H9 (cell line): ENCODE measurements around the gene COL5A3. TPM values are rescaled to one million over a fixed set of nuclear protein-coding genes. Genes with fewer than 3 reads are reported as not detected.

Experiments used
- DNase-seq: peaks from one replicate; pipeline ENCODE4 v3.0.0-alpha.2; 2017
- H2AFZ ChIP-seq: one replicate; pipeline ENCODE4 v1.6.1; 2013; ENCODE audit warnings: mild to moderate bottlenecking, low read length, control low read depth, moderate library complexity
- H2AK5ac ChIP-seq: 2 replicates; pipeline ENCODE4 v1.6.1; 2013; ENCODE audit warnings: low read length, control low read depth, mixed read lengths; ENCODE audit not compliant: insufficient read length
- H2BK120ac ChIP-seq: one replicate; pipeline ENCODE4 v1.6.1; 2013; ENCODE audit warnings: low read depth, mild to moderate bottlenecking, low read length, control low read depth, inconsistent platforms; ENCODE audit not compliant: poor library complexity, severe bottlenecking
- H2BK12ac ChIP-seq: 2 replicates; pipeline ENCODE4 v1.6.1; 2013; ENCODE audit warnings: low read length, control low read depth, mixed read lengths, low read depth; ENCODE audit not compliant: insufficient read length
- H2BK15ac ChIP-seq: 2 replicates; pipeline ENCODE4 v1.6.1; 2013; ENCODE audit warnings: low read depth, low read length, control low read depth
- H2BK20ac ChIP-seq: one replicate; pipeline ENCODE4 v1.6.1; 2013; ENCODE audit warnings: low read depth, mild to moderate bottlenecking, low read length, control low read depth, inconsistent platforms; ENCODE audit not compliant: poor library complexity, severe bottlenecking
- H2BK5ac ChIP-seq: 2 replicates; pipeline ENCODE4 v1.6.1; 2013; ENCODE audit warnings: low read length, control low read depth, mixed read lengths; ENCODE audit not compliant: insufficient read length
- H3K14ac ChIP-seq: 2 replicates; pipeline ENCODE4 v1.6.1; 2013; ENCODE audit warnings: low read length, control low read depth; ENCODE audit not compliant: insufficient read depth
- H3K18ac ChIP-seq: 2 replicates; pipeline ENCODE4 v1.6.1; 2013; ENCODE audit warnings: low read depth, mild to moderate bottlenecking, mixed read lengths, low read length, control low read depth; ENCODE audit not compliant: insufficient read length
- H3K23ac ChIP-seq: 2 replicates; pipeline ENCODE4 v1.6.1; 2013; ENCODE audit warnings: low read length, control low read depth, mixed read lengths, low read depth; ENCODE audit not compliant: insufficient read length
- H3K23me2 ChIP-seq: 2 replicates; pipeline ENCODE4 v1.6.1; 2013; ENCODE audit warnings: low read depth, mild to moderate bottlenecking, mixed read lengths, low read length, control low read depth; ENCODE audit not compliant: insufficient read length, poor library complexity, severe bottlenecking
- H3K27ac ChIP-seq: 2 replicates; pipeline ENCODE4 v1.5.1; 2013; ENCODE audit warnings: low read length, control low read depth, mixed read lengths, low read depth; ENCODE audit not compliant: insufficient read length
- H3K27me3 ChIP-seq: 2 replicates; pipeline ENCODE4 v1.6.1; 2013; ENCODE audit warnings: low read length, control low read depth, inconsistent platforms; ENCODE audit not compliant: insufficient read depth
- H3K4ac ChIP-seq: 2 replicates; pipeline ENCODE4 v1.6.1; 2013; ENCODE audit warnings: low read depth, mild to moderate bottlenecking, control low read depth, inconsistent platforms, low read length, moderate library complexity
- H3K4me1 ChIP-seq: 2 replicates; pipeline ENCODE4 v1.6.1; 2013; ENCODE audit warnings: low read length, control low read depth, inconsistent platforms; ENCODE audit not compliant: insufficient read depth
- H3K4me2 ChIP-seq: 2 replicates; pipeline ENCODE4 v1.6.1; 2013; ENCODE audit warnings: low read length, control low read depth, mixed read lengths; ENCODE audit not compliant: insufficient read length, insufficient read depth
- H3K56ac ChIP-seq: 2 replicates; pipeline ENCODE4 v1.6.1; 2013; ENCODE audit warnings: low read depth, mild to moderate bottlenecking, mixed read lengths, low read length, control low read depth; ENCODE audit not compliant: insufficient read length
- H3K79me1 ChIP-seq: 2 replicates; pipeline ENCODE4 v1.6.1; 2013; ENCODE audit warnings: low read depth, mild to moderate bottlenecking, moderate library complexity, low read length, control low read depth, inconsistent platforms; ENCODE audit not compliant: insufficient read depth, poor library complexity, severe bottlenecking
- H3K79me2 ChIP-seq: 2 replicates; pipeline ENCODE4 v1.6.1; 2013; ENCODE audit warnings: low read length, control low read depth, inconsistent platforms; ENCODE audit not compliant: insufficient read depth
- H3K9ac ChIP-seq: 2 replicates; pipeline ENCODE4 v1.6.1; 2013; ENCODE audit warnings: low read length, control low read depth, mixed read lengths; ENCODE audit not compliant: insufficient read length; ENCODE audit errors: extremely low read depth
- H3K9me3 ChIP-seq: one replicate; pipeline ENCODE4 v1.6.1; 2013; ENCODE audit warnings: low read depth, low read length, inconsistent platforms; ENCODE audit not compliant: control insufficient read depth
- H3T11ph ChIP-seq: one replicate; pipeline ENCODE4 v1.6.1; 2013; ENCODE audit warnings: mild to moderate bottlenecking, low read length, control low read depth, inconsistent platforms
- H4K20me1 ChIP-seq: one replicate; pipeline ENCODE4 v1.6.1; 2013; ENCODE audit not compliant: control insufficient read depth, insufficient read length, insufficient read depth
- H4K5ac ChIP-seq: 2 replicates; pipeline ENCODE4 v1.6.1; 2013; ENCODE audit warnings: low read depth, mild to moderate bottlenecking, mixed read lengths, low read length, control low read depth; ENCODE audit not compliant: insufficient read length
- H4K8ac ChIP-seq: replicated peaks from 2 replicates; pipeline ENCODE4 v1.6.1; 2013; ENCODE audit warnings: low read length, control low read depth, mixed read lengths, low read depth; ENCODE audit not compliant: insufficient read length
- H4K91ac ChIP-seq: 2 replicates; pipeline ENCODE4 v1.6.1; 2013; ENCODE audit warnings: low read depth, mild to moderate bottlenecking, moderate library complexity, mixed read lengths, low read length, control low read depth; ENCODE audit not compliant: insufficient read length
- H3K27ac Mint-ChIP-seq, 3 experiments: 2 replicates in 2 of 3; 3 replicates in 1 of 3; pipeline ENCODE4 v1.8.0; 2020 to 2021; ENCODE audit warnings: mixed read lengths in 3 of 3, mild to moderate bottlenecking in 1 of 3, moderate library complexity in 1 of 3
- H3K27me3 Mint-ChIP-seq: 2 replicates; pipeline ENCODE4 v1.8.0; 2021; ENCODE audit warnings: low read depth, mild to moderate bottlenecking, moderate library complexity, mixed read lengths
- H3K36me3 Mint-ChIP-seq, 3 experiments: 2 replicates in 2 of 3; 3 replicates in 1 of 3; pipeline ENCODE4 v1.8.0; 2020 to 2021; ENCODE audit warnings: low read depth in 3 of 3, mixed read lengths in 3 of 3; ENCODE audit not compliant: insufficient read depth in 1 of 3
- H3K4me1 Mint-ChIP-seq, 2 experiments: 2 replicates each; pipeline ENCODE4 v1.8.0; 2020; ENCODE audit warnings: mixed read lengths in 2 of 2
- H3K4me3 Mint-ChIP-seq, 2 experiments: 2 replicates in 1 of 2; 3 replicates in 1 of 2; pipeline ENCODE4 v1.8.0; 2020 to 2021; ENCODE audit warnings: mild to moderate bottlenecking in 2 of 2, mixed read lengths in 2 of 2, moderate library complexity in 1 of 2
- H3K9me3 Mint-ChIP-seq, 2 experiments: 2 replicates in 1 of 2; 3 replicates in 1 of 2; pipeline ENCODE4 v1.8.0; 2020; ENCODE audit warnings: mild to moderate bottlenecking in 2 of 2, mixed read lengths in 2 of 2, moderate library complexity in 1 of 2
- CTCF ChIP-seq: fragments of 200-600 bp; sonication (generic); conservative IDR thresholded peaks from 3 replicates; pipeline ENCODE4 v1.8.0; 2021; ENCODE audit warnings: antibody characterized with exemption, mild to moderate bottlenecking
- WGBS: extraction: QIAGEN DNeasy Blood & Tissue Kit; methylation state at CpG from one replicate; pipeline ENCODE4 v1.1.7; 2013; ENCODE audit warnings: missing lambda C conversion rate, low lambda C conversion rate, mixed read lengths; ENCODE audit not compliant: insufficient read length; ENCODE audit errors: extremely low coverage; 5-methylcytosine and 5-hydroxymethylcytosine counted together
- total RNA-seq: library from RNA; stranded (reverse); gene quantifications from 2 replicates; pipeline ENCODE4 v1.2.1, GENCODE V29; 2021

COL5A3 gene
- total RNA-seq, 1 experiment from 2014 or later, result 0.72 TPM

- no peak for DNase-seq
- no peak overlapping the region for H4K91ac ChIP-seq
- no peak overlapping the region for H2BK20ac ChIP-seq
- H3K27me3 ChIP-seq, result no peaks in the 10 kb centered on the region
- H2AFZ ChIP-seq, result no peak overlapping the region
- H2BK120ac ChIP-seq, result no peak overlapping the region
- no peak overlapping the region for H2BK15ac ChIP-seq
- H3K9me3 Mint-ChIP-seq, result no peaks in the 10 kb centered on the region
- H3K79me1 ChIP-seq, result no peaks in the 10 kb centered on the region
- H3K23me2 ChIP-seq, result no peaks in the 10 kb centered on the region
- TF ChIP-seq CTCF, result no peak
- no peak overlapping the region for H4K5ac ChIP-seq
- no peaks in the 10 kb centered on the region for H3K79me2 ChIP-seq
- no peaks in the 10 kb centered on the region for H4K20me1 ChIP-seq
- peaks cover under 1% of the 10 kb centered on the region for H3K27me3 Mint-ChIP-seq
- H3K27ac Mint-ChIP-seq, result no peak overlapping the region
- no peaks in the 10 kb centered on the region for H3K9me3 ChIP-seq
- no CpG with 5 or more reads among the region's 11 CpGs for WGBS
- H3K4me3 Mint-ChIP-seq, result no peak overlapping the region
- H4K8ac ChIP-seq, result no peak overlapping the region
- H3K4ac ChIP-seq, result no peak overlapping the region
- no peak overlapping the region for H3K27ac ChIP-seq
- no peaks in the 10 kb centered on the region for H3K36me3 Mint-ChIP-seq
- no peak overlapping the region for H3K9ac ChIP-seq
- H3K4me1 Mint-ChIP-seq, result peaks cover 8% of the 10 kb centered on the region in 2 experiments
- H2BK5ac ChIP-seq, result no peak overlapping the region
- H3T11ph ChIP-seq, result no peak overlapping the region
- H2BK12ac ChIP-seq, result no peak overlapping the region
- H3K23ac ChIP-seq, result no peak overlapping the region
- H3K4me1 ChIP-seq, result no peaks in the 10 kb centered on the region
- no peak overlapping the region for H3K14ac ChIP-seq
- no peak overlapping the region for H3K18ac ChIP-seq
- no peak overlapping the region for H3K56ac ChIP-seq
- H2AK5ac ChIP-seq, result no peak overlapping the region
- no peak overlapping the region for H3K4me2 ChIP-seq
Measured at GRCh38 chr19:9991425-9992191, 18.7 kb downstream of the COL5A3 start.
